ENCODE results near the gene CDC14A. TPM values are rescaled to one million over a fixed set of nuclear protein-coding genes. Genes with fewer than 3 reads are reported as not detected.
A peak's percentile ranks its signal among the peaks of the same experiment; 100 is the strongest.

CDC14A gene
- total and polyA plus RNA-seq, 2 of the 8 experiments (the other 6 are each of a cell fraction or from before 2014, with no cell fraction given), result 3.2 to 8.9 TPM

DNA sequence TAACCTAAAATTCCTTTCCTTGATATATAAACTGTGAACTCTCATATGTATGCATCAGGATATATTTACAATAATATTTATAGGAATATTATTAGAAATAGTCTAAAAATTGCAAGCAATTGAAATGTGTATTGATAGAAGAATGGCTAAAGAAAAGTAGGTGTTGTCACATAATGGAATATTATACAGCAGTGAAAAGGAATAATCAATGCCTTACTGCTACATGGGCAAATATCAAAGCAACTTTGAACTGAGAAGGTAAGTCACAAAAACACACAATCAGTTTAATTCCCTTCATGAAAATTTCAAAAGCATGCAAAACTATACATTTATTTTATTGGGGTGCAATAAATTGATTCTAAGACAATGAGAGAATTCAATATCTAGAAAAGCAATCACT lies 35.7 kb upstream of the CDC14A start:
- Histone ChIP-seq H3K18ac (ENCODE audit: extremely low read depth, low read length) (no peak overlapping the region), H3K79me1 (ENCODE audit: low read depth, low read length) (no peaks in the 10 kb centered on the region), H3K14ac (ENCODE audit: insufficient read length) (no peak overlapping the region), H3K56ac (replicated peaks; ENCODE audit: insufficient read length, low read depth, low read length) (no peak overlapping the region), H4K20me1 (replicated peaks in 1 of 2; ENCODE audit: control insufficient read depth in 1 of 2, insufficient read depth in 2 of 2, low read length in 2 of 2) (no peaks in the 10 kb centered on the region), H4K5ac (ENCODE audit: insufficient read length, low read depth, low read length) (no peak overlapping the region), H3K4me3 (ENCODE audit: extremely low read depth in 1 of 4, insufficient read depth in 2 of 4, low read depth in 3 of 4, low read length in 4 of 4) (no peak overlapping the region), H3K36me3 (ENCODE audit: control insufficient read depth in 2 of 4, insufficient read depth in 4 of 4, low read length in 3 of 4) (no peaks in the 10 kb centered on the region), H3K27me3 (replicated peaks in 1 of 4; ENCODE audit: control insufficient read depth in 3 of 4, extremely low read depth in 1 of 4, insufficient read depth in 3 of 4, low read length in 3 of 4) (no peaks in the 10 kb centered on the region), H2BK15ac (ENCODE audit: low read length) (no peak overlapping the region), H4K8ac (ENCODE audit: extremely low read depth, insufficient read depth, low read length) (no peak overlapping the region), H2BK120ac (replicated peaks; ENCODE audit: low read depth, low read length) (no peak overlapping the region), H3K23me2 (ENCODE audit: low read depth, low read length) (no peaks in the 10 kb centered on the region), H3K27ac (ENCODE audit: low read depth, low read length) (no peak overlapping the region), H3K4me1 (replicated peaks in 1 of 4; ENCODE audit: control insufficient read depth in 3 of 4, insufficient read depth in 4 of 4, low read length in 3 of 4) (peaks cover 0 to 4% (median 0%) of the 10 kb centered on the region in 4 experiments; a peak in 1 of 7 replicates), H2AFZ (ENCODE audit: low read length) (no peak overlapping the region), H3K9ac (replicated peaks in 1 of 4; ENCODE audit: extremely low read depth in 1 of 4, low read depth in 3 of 4, low read length in 3 of 4) (no peak overlapping the region), H2BK12ac (ENCODE audit: low read depth, low read length) (no peak overlapping the region), H3K23ac (ENCODE audit: insufficient read length) (no peak overlapping the region), H3K4me2 (ENCODE audit: insufficient read depth in 1 of 2, low read depth in 2 of 2, low read length in 2 of 2) (no peak overlapping the region), H4K91ac (replicated peaks; ENCODE audit: insufficient read length, low read length) (no peak overlapping the region), H2BK20ac (ENCODE audit: low read length) (no peak overlapping the region), H3K9me3 (ENCODE audit: insufficient read depth in 2 of 2, low read depth in 1 of 2, low read length in 1 of 2) (peaks cover 6 to 7% of the 10 kb centered on the region in 2 experiments; a peak in 3 of 4 replicates), H2AK5ac (ENCODE audit: low read depth, low read length) (no peak overlapping the region), H3K4ac (replicated peaks; ENCODE audit: insufficient read length, low read depth, low read length) (no peak overlapping the region), H3K79me2 (ENCODE audit: control insufficient read depth in 1 of 2, insufficient read depth in 2 of 2, low read length in 2 of 2) (no peaks in the 10 kb centered on the region), H2BK5ac (ENCODE audit: low read depth, low read length) (no peak overlapping the region)
- CTCF ChIA-PET (ENCODE audit: partially characterized antibody), result interaction anchor here (1.9 kb wide), 1 partner anchor 16 kb away, joined by 5 read pairs; no protein-coding TSS in a partner anchor
- no peak for DNase-seq (ENCODE audit: low read depth in 1 of 2, low spot score in 2 of 2)
- POLR2A ChIA-PET (ENCODE audit: partially characterized antibody), result interaction anchor here (1.6 kb wide), 1 partner anchor 50 kb away, joined by 4 read pairs; no protein-coding TSS in a partner anchor
- no peak for FAIRE-seq
- TF ChIP-seq KDM1A (IDR thresholded peaks at IDR 0.05; ENCODE audit: borderline replicate concordance, low read length), result 0 out of 2 replicates have a peak, but pooled peaks have one; percentile 29

Data from H1 (cell line).